Thoracic aorta (tissue), 2 donors: ENCODE measurements around the gene HOXC9. TPM values are rescaled to one million over a fixed set of nuclear protein-coding genes. Genes with fewer than 3 reads are reported as not detected.

ENCODE experiments used
- ATAC-seq: fragments of 150-250 bp; one replicate; pipeline ENCODE4 v1.8.0; 2017; ENCODE audit warnings: low read depth; ENCODE audit not compliant: insufficient number of reproducible peaks, low FRiP score
- DNase-seq: peaks from one replicate; pipeline ENCODE4 v3.0.0-alpha.2; 2020; ENCODE audit warnings: low spot score
- H3K27ac ChIP-seq, 2 donors: fragments of 200-600 bp; sonication (generic); 1 replicate in 1 of 2; 2 replicates in 1 of 2; pipeline ENCODE4 v1.5.1; 2016; ENCODE audit warnings: mild to moderate bottlenecking in 2 of 2, moderate library complexity in 2 of 2
- H3K27me3 ChIP-seq: fragments of 200-600 bp; sonication (generic); replicated peaks from 2 replicates; pipeline ENCODE4 v1.6.0; 2016; ENCODE audit warnings: mild to moderate bottlenecking; ENCODE audit not compliant: insufficient read depth
- H3K36me3 ChIP-seq: fragments of 200-600 bp; sonication (generic); one replicate; pipeline ENCODE4 v1.5.1; 2016
- H3K4me1 ChIP-seq, 2 donors: fragments of 200-600 bp; sonication (generic); 1 replicate in 1 of 2; 2 replicates in 1 of 2; pipeline versions ENCODE4 v1.5.1 to v1.6.0; 2016; ENCODE audit warnings: low read depth in 2 of 2, mild to moderate bottlenecking in 1 of 2; ENCODE audit not compliant: control insufficient read depth in 1 of 2
- H3K4me3 ChIP-seq: fragments of 200-600 bp; sonication (generic); 2 replicates; pipeline ENCODE4 v1.5.1; 2016; ENCODE audit warnings: mild to moderate bottlenecking
- H3K9me3 ChIP-seq: fragments of 200-600 bp; sonication (generic); 2 replicates; pipeline ENCODE4 v1.5.1; 2016
- total RNA-seq, 2 donors: library from RNA; depleted of rRNA; stranded (reverse); fragments of >200 nt; gene quantifications; one replicate each; pipeline versions ENCODE4 v1.1.0 to v1.2.3, GENCODE V29; 2016
- TF ChIP-seq, protein P1 (sequence below): fragments of 200-600 bp; sonication (generic); IDR thresholded peaks from one replicate; pipeline ENCODE4 v1.5.1; 2019; ENCODE audit warnings: antibody characterized with exemption

HOXC9 gene
- total RNA-seq, 2 donors from 2014 or later: not detected

DNA sequence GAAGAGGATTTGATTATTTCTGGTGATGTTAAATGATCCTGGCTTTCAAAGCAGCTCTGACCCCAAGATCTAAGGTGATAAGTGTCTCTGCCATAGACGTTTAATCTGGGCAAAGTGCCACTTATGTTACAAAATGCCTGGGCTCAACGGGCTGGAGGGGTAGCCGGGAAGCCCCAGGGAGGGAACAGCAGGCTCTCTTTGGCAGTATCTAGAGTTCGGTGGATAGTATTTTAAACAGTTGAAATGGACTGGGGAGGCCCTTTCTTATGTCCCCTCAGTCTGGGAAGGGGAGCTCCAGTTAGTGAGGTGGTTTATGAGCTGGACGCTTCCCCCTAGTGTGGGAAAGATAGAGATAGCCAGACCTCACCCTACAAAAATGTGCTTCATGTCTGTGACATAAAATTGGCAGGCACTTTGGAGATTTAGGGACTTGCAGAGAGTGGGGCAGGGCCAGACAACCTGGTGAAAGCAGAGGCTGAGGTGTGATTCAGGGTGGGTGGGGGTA lies 32.5 kb upstream of the HOXC9 start:
- H3K9me3 ChIP-seq: no peaks in the 10 kb centered on the region
- H3K27me3 ChIP-seq: peaks cover 42% of the 10 kb centered on the region
- no peaks in the 10 kb centered on the region for H3K4me1 ChIP-seq
- no peak for DNase-seq
- H3K36me3 ChIP-seq: no peaks in the 10 kb centered on the region
- H3K27ac ChIP-seq: no peak overlapping the region
- TF ChIP-seq, protein P1, sequence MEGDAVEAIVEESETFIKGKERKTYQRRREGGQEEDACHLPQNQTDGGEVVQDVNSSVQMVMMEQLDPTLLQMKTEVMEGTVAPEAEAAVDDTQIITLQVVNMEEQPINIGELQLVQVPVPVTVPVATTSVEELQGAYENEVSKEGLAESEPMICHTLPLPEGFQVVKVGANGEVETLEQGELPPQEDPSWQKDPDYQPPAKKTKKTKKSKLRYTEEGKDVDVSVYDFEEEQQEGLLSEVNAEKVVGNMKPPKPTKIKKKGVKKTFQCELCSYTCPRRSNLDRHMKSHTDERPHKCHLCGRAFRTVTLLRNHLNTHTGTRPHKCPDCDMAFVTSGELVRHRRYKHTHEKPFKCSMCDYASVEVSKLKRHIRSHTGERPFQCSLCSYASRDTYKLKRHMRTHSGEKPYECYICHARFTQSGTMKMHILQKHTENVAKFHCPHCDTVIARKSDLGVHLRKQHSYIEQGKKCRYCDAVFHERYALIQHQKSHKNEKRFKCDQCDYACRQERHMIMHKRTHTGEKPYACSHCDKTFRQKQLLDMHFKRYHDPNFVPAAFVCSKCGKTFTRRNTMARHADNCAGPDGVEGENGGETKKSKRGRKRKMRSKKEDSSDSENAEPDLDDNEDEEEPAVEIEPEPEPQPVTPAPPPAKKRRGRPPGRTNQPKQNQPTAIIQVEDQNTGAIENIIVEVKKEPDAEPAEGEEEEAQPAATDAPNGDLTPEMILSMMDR: no peak
- H3K4me3 ChIP-seq: no peak overlapping the region
- no peak for ATAC-seq

DNA sequence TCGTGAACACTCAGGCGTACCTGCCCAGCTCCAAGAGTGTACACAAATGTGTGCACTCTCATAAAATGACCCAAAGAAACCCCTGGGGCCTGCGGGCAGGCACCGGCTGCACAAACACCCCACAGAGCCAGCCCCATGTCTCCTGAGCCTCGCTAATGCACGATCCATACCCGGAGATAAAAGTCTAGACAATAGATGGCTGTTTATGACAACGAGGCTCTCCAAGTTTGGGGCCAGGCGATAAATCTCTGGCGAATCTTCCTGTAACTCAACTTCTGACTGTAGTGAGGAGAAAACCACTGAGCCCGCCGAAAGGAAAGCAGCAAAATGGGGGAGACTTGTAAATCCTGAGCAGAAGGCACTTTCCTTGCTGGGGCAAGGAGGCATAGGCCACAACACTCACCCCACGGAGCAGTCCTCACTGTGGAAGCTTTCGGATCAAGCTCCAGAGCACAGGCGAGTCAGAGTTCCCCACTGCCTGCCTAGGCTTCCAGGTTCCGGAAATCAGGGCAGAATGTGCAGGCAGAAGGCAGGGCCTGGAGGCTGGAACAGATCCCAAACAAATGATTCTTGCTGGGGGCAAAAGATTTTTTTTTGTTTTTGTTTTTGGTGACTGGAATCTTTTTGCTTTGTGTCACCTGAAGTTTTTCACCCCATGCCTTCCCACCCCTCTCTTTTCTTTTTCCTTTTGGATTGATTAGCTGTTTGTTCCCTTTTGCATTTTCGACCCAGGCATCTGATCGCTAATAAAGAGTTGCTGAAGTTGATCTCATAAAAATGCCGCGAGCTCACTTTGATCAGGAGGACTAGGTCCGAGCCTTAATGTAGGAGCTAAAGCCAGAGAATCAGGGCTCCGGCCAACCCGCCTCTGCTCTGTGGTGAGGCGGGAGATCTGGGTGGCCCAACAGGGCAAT lies 31.5 kb upstream of the HOXC9 start:
- ATAC-seq: no peak
- H3K4me3 ChIP-seq: no peak overlapping the region
- no peak for DNase-seq
- no peak overlapping the region for H3K27ac ChIP-seq
- H3K4me1 ChIP-seq: peaks cover under 1 to 4% of the 10 kb centered on the region in 2 donors
- peaks cover 34% of the 10 kb centered on the region for H3K27me3 ChIP-seq
- TF ChIP-seq, protein P1: no peak
- H3K36me3 ChIP-seq: no peaks in the 10 kb centered on the region
- no peaks in the 10 kb centered on the region for H3K9me3 ChIP-seq

DNA sequence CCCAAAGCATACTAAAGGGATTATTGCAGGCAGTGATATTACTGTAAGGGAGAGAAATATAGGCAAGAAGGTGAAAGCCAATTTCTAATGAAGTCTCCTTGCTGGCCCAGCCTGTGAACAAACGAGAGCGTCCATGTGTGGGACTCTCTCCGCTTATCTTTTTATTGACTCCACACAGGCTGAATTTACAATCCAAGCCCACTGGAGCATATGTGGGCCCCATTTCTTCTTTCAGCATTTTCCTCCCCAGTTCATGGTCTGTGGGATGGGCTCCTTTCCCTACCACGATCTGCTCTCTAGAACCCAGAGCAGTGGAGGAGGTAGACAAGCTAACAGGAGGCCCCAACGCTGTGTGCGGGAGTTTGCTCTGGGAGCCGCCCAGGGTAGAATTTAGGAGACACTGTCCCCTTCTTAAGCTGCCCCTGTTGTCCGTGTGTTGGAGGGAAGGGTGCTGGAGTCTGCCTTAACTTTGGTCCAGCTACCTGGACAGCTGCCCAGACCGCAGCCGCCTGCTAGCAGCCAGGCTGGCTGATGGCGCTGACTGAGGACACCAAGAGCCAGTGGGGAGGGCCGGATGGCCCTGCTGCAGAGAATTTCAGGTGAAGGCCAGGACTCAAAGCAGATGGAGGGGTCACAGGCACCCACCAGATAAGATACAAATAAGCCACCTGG lies 30.2 kb upstream of the HOXC9 start:
- DNase-seq (no peak), ATAC-seq (no peak)
- TF ChIP-seq, protein P1: no peak
- Histone ChIP-seq H3K4me3 (no peak overlapping the region), H3K4me1 (peaks cover 8 to 16% of the 10 kb centered on the region in 2 donors), H3K36me3 (no peaks in the 10 kb centered on the region), H3K27me3 (peaks cover 28% of the 10 kb centered on the region), H3K9me3 (no peaks in the 10 kb centered on the region), H3K27ac (no peak overlapping the region)

DNA sequence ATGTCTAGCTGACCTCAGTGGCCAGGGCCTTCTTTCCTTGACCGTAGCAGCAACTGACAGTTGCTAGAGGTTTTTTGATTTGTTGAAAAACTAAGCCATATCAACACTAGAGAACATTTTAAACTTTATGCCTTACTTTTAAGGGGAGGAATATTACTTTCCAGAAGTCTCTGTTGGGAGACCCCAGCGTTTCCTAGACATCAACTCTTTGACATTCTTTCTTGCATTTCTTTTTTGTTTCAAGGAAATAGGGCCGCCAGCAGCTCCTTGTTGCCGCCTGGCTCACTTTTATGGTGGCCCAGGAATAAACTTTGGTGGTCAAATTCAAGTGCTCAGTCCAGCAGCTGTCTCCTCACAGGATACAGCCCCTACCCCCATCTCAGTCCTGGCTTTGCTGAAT lies 29.5 kb upstream of the HOXC9 start:
- no peak for ATAC-seq
- TF ChIP-seq, protein P1: no peak
- peaks cover 34% of the 10 kb centered on the region for H3K27me3 ChIP-seq
- H3K4me1 ChIP-seq: peaks cover 16 to 24% of the 10 kb centered on the region in 2 donors
- H3K9me3 ChIP-seq: no peaks in the 10 kb centered on the region
- no peak overlapping the region for H3K27ac ChIP-seq
- DNase-seq: no peak
- H3K4me3 ChIP-seq: no peak overlapping the region
- H3K36me3 ChIP-seq: no peaks in the 10 kb centered on the region

DNA sequence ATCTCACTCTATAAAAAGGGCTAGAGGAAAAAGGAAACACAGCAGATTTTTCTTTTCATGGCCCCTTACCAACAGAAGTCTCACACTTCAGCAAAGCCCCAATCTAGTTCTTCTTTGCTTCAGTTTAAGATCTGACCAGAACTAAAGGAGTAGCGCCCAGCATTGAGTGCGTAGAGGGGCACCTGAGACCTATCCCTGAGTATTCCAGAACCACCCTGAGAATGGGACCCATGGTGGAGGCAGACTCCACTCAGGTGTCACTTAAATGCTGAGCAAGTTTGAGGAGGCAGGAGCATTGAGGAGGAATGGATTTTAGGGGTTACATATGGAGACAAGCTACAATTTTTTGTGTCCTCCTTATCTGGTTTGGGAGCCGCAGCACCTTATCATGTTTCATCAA lies 28.8 kb upstream of the HOXC9 start:
- DNase-seq (no peak), ATAC-seq (no peak)
- TF ChIP-seq, protein P1: no peak
- Histone ChIP-seq H3K9me3 (no peaks in the 10 kb centered on the region), H3K4me3 (no peak overlapping the region), H3K27ac (no peak overlapping the region), H3K27me3 (peaks cover 39% of the 10 kb centered on the region), H3K36me3 (no peaks in the 10 kb centered on the region), H3K4me1 (peaks cover 16 to 24% of the 10 kb centered on the region in 2 donors)
